ENCODE measurements around the gene SNAP25. TPM values are rescaled to one million over a fixed set of nuclear protein-coding genes. Genes with fewer than 3 reads are reported as not detected.
A peak's percentile ranks its signal among the peaks of the same experiment; 100 is the strongest.

Gene SNAP25
- total RNA-seq, 2 donors from 2014 or later = 1.3 to 4.7 TPM

DNA sequence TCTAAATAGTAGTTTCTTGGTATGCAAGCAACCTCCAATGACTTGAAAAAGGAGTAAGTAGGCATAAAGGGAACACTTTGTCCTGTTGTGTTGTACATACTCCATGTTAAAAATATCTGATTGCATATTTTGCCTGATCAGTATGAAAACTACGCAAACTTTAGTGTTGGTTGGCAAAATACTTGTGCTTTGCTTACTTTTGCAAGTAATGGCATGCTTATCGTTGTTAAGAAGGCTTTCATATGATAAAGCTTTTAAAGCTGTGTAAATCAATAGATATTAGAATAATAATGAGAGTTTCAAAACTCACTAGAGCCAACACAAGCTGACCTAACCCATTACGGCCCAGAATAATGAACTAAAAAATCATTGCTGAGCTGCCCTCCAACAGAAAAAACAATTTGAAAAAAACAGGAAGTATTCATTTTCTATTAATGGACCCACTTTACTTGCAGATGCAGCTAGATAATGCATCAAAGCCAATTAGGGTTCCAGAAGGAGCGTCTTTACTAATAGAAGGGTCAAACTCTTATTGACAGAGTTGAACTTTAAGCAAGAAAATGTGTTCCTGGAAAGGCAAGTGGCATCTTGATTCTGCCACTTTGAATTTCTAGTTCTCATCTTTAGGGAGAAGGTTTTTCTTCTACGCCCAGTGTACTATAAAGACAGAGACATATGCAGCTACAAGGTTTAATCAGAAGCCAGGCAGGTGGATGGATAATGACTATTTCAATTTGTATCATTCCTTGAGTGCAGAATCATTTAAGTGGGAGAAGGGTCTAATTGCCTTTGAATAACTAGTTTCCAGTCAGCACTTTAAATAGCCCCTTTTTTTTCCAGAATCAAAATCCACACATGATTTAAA, 82.2 kb downstream of the SNAP25 start:
- DNase-seq (ENCODE audit: low spot score) = no peak
- no peaks in the 10 kb centered on the region for H3K36me3 ChIP-seq
- H3K27me3 ChIP-seq (replicated peaks; ENCODE audit: insufficient read depth) = no peaks in the 10 kb centered on the region
- no peak overlapping the region for H3K4me3 ChIP-seq
- H3K27ac ChIP-seq = peak overlapping the region; percentile 31 to 44
- TF ChIP-seq, protein P1, sequence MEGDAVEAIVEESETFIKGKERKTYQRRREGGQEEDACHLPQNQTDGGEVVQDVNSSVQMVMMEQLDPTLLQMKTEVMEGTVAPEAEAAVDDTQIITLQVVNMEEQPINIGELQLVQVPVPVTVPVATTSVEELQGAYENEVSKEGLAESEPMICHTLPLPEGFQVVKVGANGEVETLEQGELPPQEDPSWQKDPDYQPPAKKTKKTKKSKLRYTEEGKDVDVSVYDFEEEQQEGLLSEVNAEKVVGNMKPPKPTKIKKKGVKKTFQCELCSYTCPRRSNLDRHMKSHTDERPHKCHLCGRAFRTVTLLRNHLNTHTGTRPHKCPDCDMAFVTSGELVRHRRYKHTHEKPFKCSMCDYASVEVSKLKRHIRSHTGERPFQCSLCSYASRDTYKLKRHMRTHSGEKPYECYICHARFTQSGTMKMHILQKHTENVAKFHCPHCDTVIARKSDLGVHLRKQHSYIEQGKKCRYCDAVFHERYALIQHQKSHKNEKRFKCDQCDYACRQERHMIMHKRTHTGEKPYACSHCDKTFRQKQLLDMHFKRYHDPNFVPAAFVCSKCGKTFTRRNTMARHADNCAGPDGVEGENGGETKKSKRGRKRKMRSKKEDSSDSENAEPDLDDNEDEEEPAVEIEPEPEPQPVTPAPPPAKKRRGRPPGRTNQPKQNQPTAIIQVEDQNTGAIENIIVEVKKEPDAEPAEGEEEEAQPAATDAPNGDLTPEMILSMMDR (IDR thresholded peaks at IDR 0.05) = no peak
- no peak for ATAC-seq (ENCODE audit: insufficient number of reproducible peaks, low FRiP score, low read depth)
- peaks cover 12 to 49% of the 10 kb centered on the region in 2 donors for H3K4me1 ChIP-seq (ENCODE audit: control insufficient read depth in 1 of 2, low read depth in 2 of 2)
- H3K9me3 ChIP-seq = no peaks in the 10 kb centered on the region

DNA sequence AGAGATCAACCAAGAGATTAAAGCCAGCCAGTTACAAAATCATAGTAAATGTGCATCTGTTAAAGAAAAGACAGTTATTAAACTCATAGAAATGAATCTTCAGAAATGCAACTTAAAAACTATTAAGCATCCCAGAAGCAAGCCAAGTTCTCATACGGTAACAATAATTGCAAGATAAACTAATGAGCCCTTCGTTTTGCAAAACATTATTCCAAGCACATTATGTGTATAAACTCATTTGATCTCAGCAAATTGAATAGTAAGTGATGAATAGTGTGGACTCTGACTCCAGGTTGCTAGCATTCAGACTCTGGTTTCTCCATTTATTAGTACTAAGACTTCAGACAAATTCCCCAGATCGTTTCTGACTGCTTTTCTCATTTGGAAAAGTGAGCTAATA, 85.2 kb downstream of the SNAP25 start:
- H3K27me3 ChIP-seq (replicated peaks; ENCODE audit: insufficient read depth) = no peaks in the 10 kb centered on the region
- ATAC-seq (ENCODE audit: insufficient number of reproducible peaks, low FRiP score, low read depth) = no peak
- no peak overlapping the region for H3K4me3 ChIP-seq
- TF ChIP-seq, protein P1 (IDR thresholded peaks at IDR 0.05) = no peak
- no peaks in the 10 kb centered on the region for H3K9me3 ChIP-seq
- no peak overlapping the region for H3K27ac ChIP-seq
- DNase-seq (ENCODE audit: low spot score) = no peak
- H3K36me3 ChIP-seq = no peaks in the 10 kb centered on the region
- peaks cover 11 to 45% of the 10 kb centered on the region in 2 donors for H3K4me1 ChIP-seq (ENCODE audit: control insufficient read depth in 1 of 2, low read depth in 2 of 2)

DNA sequence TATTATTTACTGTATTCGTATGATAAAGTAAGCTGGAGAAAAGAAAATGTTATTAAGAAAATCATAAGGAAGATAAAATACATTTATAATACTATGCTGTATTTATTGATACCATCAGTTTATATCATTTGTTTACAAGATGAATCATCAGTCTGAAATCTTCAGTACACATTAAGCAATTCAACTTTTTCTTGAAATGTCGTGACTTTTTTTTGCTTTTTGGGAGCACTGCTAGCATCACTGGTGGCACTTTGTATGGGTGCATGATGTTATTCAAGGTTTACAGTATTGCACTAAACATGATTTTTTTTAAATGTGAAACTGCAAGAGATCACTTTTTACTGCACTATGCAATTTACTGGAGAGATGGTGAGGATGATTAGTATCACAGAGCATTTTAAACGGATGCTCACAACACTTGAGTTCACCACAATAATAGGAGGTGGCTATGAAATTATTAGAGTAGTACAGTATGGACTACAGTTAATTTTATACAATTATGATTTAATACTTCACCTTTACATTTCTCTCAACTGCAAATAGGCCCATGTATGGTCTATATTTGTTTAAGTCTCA, 85.9 kb downstream of the SNAP25 start:
- no peak overlapping the region for H3K27ac ChIP-seq

DNA sequence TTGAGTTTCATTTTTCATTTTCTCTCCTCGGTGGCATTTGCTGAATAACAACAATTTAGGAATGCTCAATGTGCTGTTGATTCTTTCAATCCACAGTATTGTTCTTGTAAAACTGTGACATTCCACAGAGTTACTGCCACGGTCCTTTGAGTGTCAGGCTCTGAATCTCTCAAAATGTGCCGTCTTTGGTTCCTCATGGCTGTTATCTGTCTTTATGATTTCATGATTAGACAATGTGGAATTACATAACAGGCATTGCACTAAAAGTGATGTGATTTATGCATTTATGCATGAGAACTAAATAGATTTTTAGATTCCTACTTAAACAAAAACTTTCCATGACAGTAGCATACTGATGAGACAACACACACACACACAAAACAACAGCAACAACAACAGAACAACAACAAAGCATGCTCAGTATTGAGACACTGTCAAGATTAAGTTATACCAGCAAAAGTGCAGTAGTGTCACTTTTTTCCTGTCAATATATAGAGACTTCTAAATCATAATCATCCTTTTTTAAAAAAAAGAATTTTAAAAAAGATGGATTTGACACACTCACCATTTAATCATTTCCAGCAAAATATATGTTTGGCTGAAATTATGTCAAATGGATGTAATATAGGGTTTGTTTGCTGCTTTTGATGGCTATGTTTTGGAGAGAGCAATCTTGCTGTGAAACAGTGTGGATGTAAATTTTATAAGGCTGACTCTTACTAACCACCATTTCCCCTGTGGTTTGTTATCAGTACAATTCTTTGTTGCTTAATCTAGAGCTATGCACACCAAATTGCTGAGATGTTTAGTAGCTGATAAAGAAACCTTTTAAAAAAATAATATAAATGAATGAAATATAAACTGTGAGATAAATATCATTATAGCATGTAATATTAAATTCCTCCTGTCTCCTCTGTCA, 88.1 kb downstream of the SNAP25 start:
- Histone ChIP-seq H3K36me3 (no peaks in the 10 kb centered on the region), H3K4me3 (no peak overlapping the region), H3K27me3 (replicated peaks; ENCODE audit: insufficient read depth) (no peaks in the 10 kb centered on the region), H3K4me1 (ENCODE audit: control insufficient read depth in 1 of 2, low read depth in 2 of 2) (peaks cover 16 to 29% of the 10 kb centered on the region in 2 donors), H3K27ac (no peak overlapping the region), H3K9me3 (no peaks in the 10 kb centered on the region)
- TF ChIP-seq, protein P1 (IDR thresholded peaks at IDR 0.05) = no peak
- no peak for DNase-seq (ENCODE audit: low spot score)
- no peak for ATAC-seq (ENCODE audit: insufficient number of reproducible peaks, low FRiP score, low read depth)

More for the DNA sequence above, 85.9 kb downstream of the SNAP25 start:
- Histone ChIP-seq H3K9me3 (no peaks in the 10 kb centered on the region), H3K4me3 (no peak overlapping the region), H3K27me3 (replicated peaks; ENCODE audit: insufficient read depth) (no peaks in the 10 kb centered on the region), H3K4me1 (ENCODE audit: control insufficient read depth in 1 of 2, low read depth in 2 of 2) (peaks cover 16 to 46% of the 10 kb centered on the region in 2 donors), H3K36me3 (no peaks in the 10 kb centered on the region)
- TF ChIP-seq, protein P1 (IDR thresholded peaks at IDR 0.05) = no peak
- ATAC-seq (ENCODE audit: insufficient number of reproducible peaks, low FRiP score, low read depth) (no peak), DNase-seq (ENCODE audit: low spot score) (no peak)

DNA sequence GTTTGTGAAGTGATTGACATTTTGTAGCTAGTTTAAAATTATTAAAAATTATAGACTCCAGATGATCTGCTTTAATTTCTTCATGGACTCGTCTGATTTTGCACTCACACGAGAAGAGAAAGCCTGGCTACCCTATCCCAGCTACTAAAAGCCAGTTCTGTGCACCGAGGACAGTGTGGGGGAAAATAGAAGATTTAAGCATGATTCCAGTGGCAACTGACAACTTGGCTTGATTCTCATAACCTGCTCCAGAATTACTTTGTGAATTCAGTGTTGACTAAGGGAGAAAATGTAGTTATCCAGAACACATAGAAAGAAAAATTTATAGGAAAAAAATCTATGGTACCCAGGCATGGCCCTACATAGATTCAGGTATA, 88.7 kb downstream of the SNAP25 start:
- no peaks in the 10 kb centered on the region for H3K27me3 ChIP-seq (replicated peaks; ENCODE audit: insufficient read depth)
- ATAC-seq (ENCODE audit: insufficient number of reproducible peaks, low FRiP score, low read depth) = no peak

More for the DNA sequence above, 88.7 kb downstream of the SNAP25 start:
- TF ChIP-seq, protein P1 (IDR thresholded peaks at IDR 0.05) = no peak
- H3K27ac ChIP-seq = no peak overlapping the region
- no peak overlapping the region for H3K4me3 ChIP-seq
- H3K9me3 ChIP-seq = no peaks in the 10 kb centered on the region
- no peak for DNase-seq (ENCODE audit: low spot score)
- H3K36me3 ChIP-seq = no peaks in the 10 kb centered on the region
- H3K4me1 ChIP-seq (ENCODE audit: control insufficient read depth in 1 of 2, low read depth in 2 of 2) = peaks cover 18 to 29% of the 10 kb centered on the region in 2 donors

Measured in thoracic aorta (tissue), 2 donors.